Keratinocyte (primary cell): Measurements from ENCODE around the gene PTPN14. TPM values are rescaled to one million over a fixed set of nuclear protein-coding genes. Genes with fewer than 3 reads are reported as not detected.

Experiments
- DNase-seq: peaks from one replicate; pipeline ENCODE4 v3.0.0-alpha.2; 2011; ENCODE audit warnings: low read depth, missing footprints, low spot score
- FAIRE-seq: peaks from 2 replicates; lab custom pipeline; 2011; peaks lifted over from hg19 to GRCh38; lab: Jason Lieb, UNC
- H2AFZ ChIP-seq: 2 replicates; pipeline ENCODE4 v1.6.0; 2012; ENCODE audit warnings: low read length, control low read depth, inconsistent platforms; ENCODE audit not compliant: control insufficient read depth
- H3K27ac ChIP-seq: 2 replicates; pipeline ENCODE4 v1.5.1; 2011; ENCODE audit warnings: low read length; ENCODE audit not compliant: control insufficient read depth, insufficient read depth
- H3K27me3 ChIP-seq: 3 replicates; pipeline ENCODE4 v1.6.0; 2011; ENCODE audit warnings: low read length; ENCODE audit not compliant: control insufficient read depth, insufficient read depth; ENCODE audit errors: extremely low read depth
- H3K36me3 ChIP-seq, 2 experiments: 2 replicates in 1 of 2; 3 replicates in 1 of 2; pipeline ENCODE4 v1.5.1; 2011; ENCODE audit warnings: low read length in 2 of 2, mild to moderate bottlenecking in 1 of 2; ENCODE audit not compliant: control insufficient read depth in 2 of 2, insufficient read depth in 2 of 2; ENCODE audit errors: extremely low read depth in 1 of 2
- H3K4me1 ChIP-seq: 3 replicates; pipeline ENCODE4 v1.5.1; 2011; ENCODE audit warnings: low read length; ENCODE audit not compliant: control insufficient read depth, insufficient read depth; ENCODE audit errors: extremely low read depth
- H3K4me2 ChIP-seq: 3 replicates; pipeline ENCODE4 v1.6.0; 2011; ENCODE audit warnings: low read depth, low read length; ENCODE audit not compliant: control insufficient read depth, insufficient read depth; ENCODE audit errors: extremely low read depth
- H3K4me3 ChIP-seq, 3 experiments: fragments of 200-600 bp in 1 of 3; sonication (generic) in 1 of 3; 2 replicates in 2 of 3; 3 replicates in 1 of 3; pipeline ENCODE4 v1.5.1; 2011 to 2016; ENCODE audit warnings: low read length in 3 of 3, mild to moderate bottlenecking in 3 of 3, control low read depth in 2 of 3, inconsistent platforms in 1 of 3, low read depth in 1 of 3, mixed read lengths in 1 of 3, mixed run types in 1 of 3, moderate library complexity in 1 of 3; ENCODE audit not compliant: control insufficient read depth in 2 of 3, insufficient read depth in 2 of 3; ENCODE audit errors: extremely low read depth in 1 of 3
- H3K79me2 ChIP-seq: 2 replicates; pipeline ENCODE4 v1.6.0; 2012; ENCODE audit warnings: low read length; ENCODE audit not compliant: control insufficient read depth, insufficient read depth
- H3K9ac ChIP-seq: 3 replicates; pipeline ENCODE4 v1.6.0; 2011; ENCODE audit warnings: low read length; ENCODE audit not compliant: control insufficient read depth, insufficient read depth; ENCODE audit errors: extremely low read depth
- H3K9me1 ChIP-seq: 3 replicates; pipeline ENCODE4 v1.6.0; 2011; ENCODE audit warnings: low read length; ENCODE audit not compliant: control insufficient read depth, insufficient read depth; ENCODE audit errors: extremely low read depth
- H3K9me3 ChIP-seq: 2 replicates; pipeline ENCODE4 v1.5.1; 2012; ENCODE audit warnings: low read depth, low read length; ENCODE audit not compliant: control insufficient read depth
- H4K20me1 ChIP-seq: 3 replicates; pipeline ENCODE4 v1.6.0; 2011; ENCODE audit warnings: low read length; ENCODE audit not compliant: control insufficient read depth, insufficient read depth; ENCODE audit errors: extremely low read depth
- CTCF ChIP-seq, 3 experiments: IDR thresholded peaks in 1 of 3; conservative IDR thresholded peaks in 1 of 3; optimal IDR thresholded peaks in 1 of 3; 2 replicates in 2 of 3; 3 replicates in 1 of 3; pipeline versions ENCODE3 to v1.5.1; 2011; ENCODE audit warnings: low read length in 3 of 3, mild to moderate bottlenecking in 3 of 3, moderate library complexity in 2 of 3, control low read depth in 1 of 3, inconsistent platforms in 1 of 3; ENCODE audit not compliant: insufficient read depth in 2 of 3; ENCODE audit errors: extremely low read depth in 1 of 3
- EZH2 ChIP-seq: IDR thresholded peaks from one replicate; pipeline ENCODE4 v1.6.1; 2012; ENCODE audit warnings: inconsistent platforms, mild to moderate bottlenecking, low read length, moderate library complexity
- dilution Hi-C: fragments of 300-500 bp; cut with MboI; formaldehyde crosslinking; loops from one replicate; pipeline ENCODE4 v1.7.0; 2020; ENCODE audit warnings: low sequenced_read_pairs; ENCODE audit not compliant: extremely low pct_ligation_motif_present
- polyA plus RNA-seq, 5 experiments: library from polyadenylated mRNA; depleted of rRNA in 3 of 5; stranded (reverse) in 3 of 5; stranded (forward) in 1 of 5; unstranded in 1 of 5; fragments of >200 nt; gene quantifications; 1 replicate in 1 of 5; 2 replicates in 3 of 5; 3 replicates in 1 of 5; pipeline versions ENCODE4 v1.2.1 to v1.2.3, GENCODE V29; 2011 to 2012; ENCODE audit warnings: missing spikeins in 2 of 5, low read depth in 1 of 5, low replicate concordance in 1 of 5

The PTPN14 gene
- polyA plus RNA-seq, 1 donor (not counting 4 experiments of a cell fraction or from before 2014, with no cell fraction given) = 29.9 TPM

DNA sequence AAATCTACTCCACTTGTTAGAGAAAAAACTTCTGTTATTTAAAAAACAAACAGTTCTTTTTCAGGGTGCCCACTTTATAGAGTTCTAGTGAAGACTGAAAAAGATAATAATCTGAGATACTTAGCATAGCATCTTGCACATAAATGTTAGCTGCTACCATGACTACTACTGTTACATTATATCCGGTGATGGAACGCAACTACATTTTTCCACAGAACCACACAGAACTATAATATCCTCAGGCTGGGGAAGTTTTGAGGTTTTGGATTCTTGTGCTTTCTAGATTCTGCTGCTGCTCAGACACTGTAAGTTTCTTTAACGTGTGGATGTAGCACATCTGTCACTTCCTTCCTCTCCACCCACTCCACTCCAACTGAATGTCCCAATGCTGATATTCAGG lies 110.3 kb downstream of the PTPN14 start:
- H3K9me3 ChIP-seq = no peaks in the 10 kb centered on the region
- no peak overlapping the region for H2AFZ ChIP-seq
- peaks cover 53% of the 10 kb centered on the region for H3K79me2 ChIP-seq
- peak overlapping the region; percentile 97 for H3K4me2 ChIP-seq
- no peak for TF ChIP-seq EZH2
- TF ChIP-seq CTCF (optimal IDR thresholded peaks at IDR 0.05 in 1 of 3, IDR thresholded peaks at IDR 0.05 in 1 of 3, conservative IDR thresholded peaks at IDR 0.05 in 1 of 3; ENCODE audit: extremely low read depth in 1 of 3, insufficient read depth in 2 of 3, low read length in 3 of 3) = no peak
- peaks cover 68% of the 10 kb centered on the region for H3K4me1 ChIP-seq
- no peaks in the 10 kb centered on the region for H4K20me1 ChIP-seq
- no peaks in the 10 kb centered on the region for H3K9me1 ChIP-seq
- H3K4me3 ChIP-seq = no peak overlapping the region
- H3K27ac ChIP-seq = peak overlapping the region; percentile 99
- DNase-seq (no peak), FAIRE-seq (peak; percentile 87)
- no peaks in the 10 kb centered on the region for H3K27me3 ChIP-seq
- H3K9ac ChIP-seq = peak overlapping the region; percentile 86
- dilution Hi-C loops = no loop called here
- peaks cover 4 to 6% of the 10 kb centered on the region in 2 experiments for H3K36me3 ChIP-seq

- Histone ChIP-seq H3K9me1 (no peaks in the 10 kb centered on the region), H2AFZ (no peak overlapping the region), H3K4me3 (peak overlapping the region in 2 of 3 experiments; percentile 34 to 52), H3K36me3 (peaks cover 4 to 6% of the 10 kb centered on the region in 2 experiments), H3K4me2 (peak overlapping the region; percentile 97), H4K20me1 (no peaks in the 10 kb centered on the region), H3K79me2 (peaks cover 60% of the 10 kb centered on the region), H3K9me3 (no peaks in the 10 kb centered on the region), H3K9ac (peak overlapping the region; percentile 86), H3K27ac (peak overlapping the region; percentile 99), H3K27me3 (no peaks in the 10 kb centered on the region), H3K4me1 (peaks cover 61% of the 10 kb centered on the region)
- TF ChIP-seq CTCF (optimal IDR thresholded peaks at IDR 0.05 in 1 of 3, IDR thresholded peaks at IDR 0.05 in 1 of 3, conservative IDR thresholded peaks at IDR 0.05 in 1 of 3; ENCODE audit: extremely low read depth in 1 of 3, insufficient read depth in 2 of 3, low read length in 3 of 3) = no peak
- no peak for TF ChIP-seq EZH2
- DNase-seq (no peak), FAIRE-seq (peak; percentile 91)
- dilution Hi-C loops = no loop called here
Measured at GRCh38 chr1:214440219-214440965, 111.0 kb downstream of the PTPN14 start.
